GM18951 (cell line): ENCODE measurements around the gene UNC13A.

Experiments used
- POLR2A ChIP-seq: IDR thresholded peaks from 4 replicates; pipeline ENCODE4 v1.6.1; 2011; ENCODE audit warnings: mild to moderate bottlenecking; ENCODE audit not compliant: insufficient read length, insufficient read depth; ENCODE audit errors: extremely low read depth
- in situ Hi-C: fragments of 300-500 bp; cut with MboI; formaldehyde crosslinking; loops from one replicate; pipeline ENCODE4 v1.12.0; 2022; ENCODE audit warnings: low sequenced_read_pairs, mixed read lengths, inconsistent platforms; ENCODE audit not compliant: unreplicated experiment

UNC13A gene

GRCh38 chr19:17719730-17720400 is 31.7 kb upstream of the UNC13A start:
- in situ Hi-C loops = no loop called here
- no peak for TF ChIP-seq POLR2A

GRCh38 chr19:17718947-17719711 is 31.0 kb upstream of the UNC13A start, which contains the start of gene MAP1S:
Gene MAP1S, plus strand, starts transcription at chr19:17719480. Its CDS starts 23 bp downstream, at chr19:17719503.
- in situ Hi-C loops = no loop called here
- TF ChIP-seq POLR2A = peak; percentile 89

GRCh38 chr19:17718550-17718946 is 30.4 kb upstream of the UNC13A start:
- no peak for TF ChIP-seq POLR2A
- in situ Hi-C loops = no loop called here

- TF ChIP-seq POLR2A = no peak
- in situ Hi-C loops = no loop called here
Measured at GRCh38 chr19:17716309-17716929, 28.3 kb upstream of the UNC13A start.

- in situ Hi-C loops = no loop called here
- TF ChIP-seq POLR2A = no peak
Measured at GRCh38 chr19:17711851-17712250, 23.7 kb upstream of the UNC13A start.

- TF ChIP-seq POLR2A = no peak
- in situ Hi-C loops = no loop called here
Measured at GRCh38 chr19:17706750-17707181, 18.6 kb upstream of the UNC13A start.

GRCh38 chr19:17703824-17704463 is 15.8 kb upstream of the UNC13A start:
- in situ Hi-C loops = no loop called here
- TF ChIP-seq POLR2A = no peak

- TF ChIP-seq POLR2A = no peak
- in situ Hi-C loops = no loop called here
Measured at GRCh38 chr19:17695198-17695597, 7.0 kb upstream of the UNC13A start.

GRCh38 chr19:17692566-17692965 is 4.4 kb upstream of the UNC13A start:
- no peak for TF ChIP-seq POLR2A
- in situ Hi-C loops = no loop called here

- in situ Hi-C loops = no loop called here
- no peak for TF ChIP-seq POLR2A
Measured at GRCh38 chr19:17688853-17689595, 870 bp upstream of the UNC13A start.

GRCh38 chr19:17687141-17687856 is 855 bp downstream of the UNC13A start:
- in situ Hi-C loops = no loop called here
- TF ChIP-seq POLR2A = no peak

- in situ Hi-C loops = no loop called here
- TF ChIP-seq POLR2A = no peak
Measured at GRCh38 chr19:17686592-17687024, 1.5 kb downstream of the UNC13A start.

- in situ Hi-C loops = no loop called here
- no peak for TF ChIP-seq POLR2A
Measured at GRCh38 chr19:17686023-17686521, 2.1 kb downstream of the UNC13A start.
